HepG2 (cell line): Measurements from ENCODE around the gene CACNA1G. TPM values are rescaled to one million over a fixed set of nuclear protein-coding genes. Genes with fewer than 3 reads are reported as not detected.

Experiments
- ADNP ChIP-seq: sonication (generic); formaldehyde crosslinking; IDR thresholded peaks from 2 replicates; pipeline ENCODE4 v1.4.0; 2020; ENCODE audit warnings: missing genetic modification reagents
- ARNT ChIP-seq: fragments of 450-650 bp; IDR thresholded peaks from 2 replicates; pipeline ENCODE4 v1.6.1; 2017
- CSRNP2 ChIP-seq: sonication (generic); formaldehyde crosslinking; conservative IDR thresholded peaks from 2 replicates; pipeline ENCODE4 v1.8.0; 2022; ENCODE audit warnings: low read depth, missing genetic modification reagents
- FOSL2 ChIP-seq: sonication (generic); formaldehyde crosslinking; IDR thresholded peaks from 2 replicates; pipeline ENCODE4 v1.4.0; 2020; ENCODE audit warnings: missing genetic modification reagents
- GLI4 ChIP-seq: sonication (generic); formaldehyde crosslinking; IDR thresholded peaks from 2 replicates; pipeline ENCODE4 v1.5.1; 2020; ENCODE audit warnings: missing genetic modification reagents, mild to moderate bottlenecking, moderate library complexity, borderline replicate concordance
- JUN ChIP-seq: sonication (generic); formaldehyde crosslinking; IDR thresholded peaks from 2 replicates; pipeline ENCODE4 v1.4.0; 2020; ENCODE audit warnings: mild to moderate bottlenecking, missing genetic modification reagents
- MAF1 ChIP-seq: sonication (generic); formaldehyde crosslinking; IDR thresholded peaks from 2 replicates; pipeline ENCODE4 v1.5.0; 2020; ENCODE audit warnings: missing genetic modification reagents, borderline replicate concordance
- MLLT10 ChIP-seq: sonication (generic); formaldehyde crosslinking; IDR thresholded peaks from 2 replicates; pipeline ENCODE4 v1.4.0; 2020; ENCODE audit warnings: missing genetic modification reagents
- NFAT5 ChIP-seq: sonication (generic); formaldehyde crosslinking; IDR thresholded peaks from 2 replicates; pipeline ENCODE4 v1.4.0; 2020; ENCODE audit warnings: missing genetic modification reagents
- NFYB ChIP-seq: sonication (generic); formaldehyde crosslinking; IDR thresholded peaks from 2 replicates; pipeline ENCODE4 v1.4.0; 2020; ENCODE audit warnings: missing genetic modification reagents
- POLR2AphosphoS5 ChIP-seq: IDR thresholded peaks from 2 replicates; pipeline ENCODE4 v1.6.1; 2012; ENCODE audit warnings: low read depth, low read length
- SOX6 ChIP-seq, 2 experiments: fragments of 450-650 bp in 1 of 2; sonication (generic) in 1 of 2; formaldehyde crosslinking in 1 of 2; IDR thresholded peaks; 2 replicates each; pipeline versions ENCODE4 v1.4.0 to v1.6.1; 2017 to 2020; ENCODE audit warnings: antibody characterized with exemption in 1 of 2, mild to moderate bottlenecking in 1 of 2, missing genetic modification reagents in 1 of 2
- SRSF1 ChIP-seq: fragments of 200-400 bp; formaldehyde crosslinking; optimal IDR thresholded peaks from 2 replicates; pipeline ENCODE3; 2017; ENCODE audit warnings: mild to moderate bottlenecking, low read depth, low read length, moderate library complexity
- ZKSCAN5 ChIP-seq: sonication (generic); formaldehyde crosslinking; IDR thresholded peaks from 2 replicates; pipeline ENCODE4 v1.5.1; 2020; ENCODE audit warnings: mild to moderate bottlenecking, missing genetic modification reagents
- ZNF136 ChIP-seq: sonication (generic); formaldehyde crosslinking; IDR thresholded peaks from 2 replicates; pipeline ENCODE4 v1.8.1; 2022; ENCODE audit warnings: low read depth, mild to moderate bottlenecking, moderate library complexity, missing genetic modification reagents
- ZNF260 ChIP-seq: sonication (generic); formaldehyde crosslinking; IDR thresholded peaks from 2 replicates; pipeline ENCODE4 v1.4.0; 2020; ENCODE audit warnings: missing genetic modification reagents, low read depth, mild to moderate bottlenecking, borderline replicate concordance
- ZNF513 ChIP-seq: sonication (generic); formaldehyde crosslinking; conservative IDR thresholded peaks from 2 replicates; pipeline ENCODE4 v1.5.0; 2020; ENCODE audit warnings: missing genetic modification reagents
- ZNF691 ChIP-seq: sonication (generic); formaldehyde crosslinking; IDR thresholded peaks from 2 replicates; pipeline ENCODE4 v1.4.0; 2020; ENCODE audit warnings: missing genetic modification reagents, low read depth, mild to moderate bottlenecking, borderline replicate concordance
- polyA plus RNA-seq, 8 experiments: library from polyadenylated mRNA; depleted of rRNA in 3 of 8; stranded (reverse) in 7 of 8; unstranded in 1 of 8; fragments of >200 nt; fragmentation: Illumina TruSeq in 4 of 8; extraction: Trizol in 4 of 8; gene quantifications; 2 replicates each; pipeline versions ENCODE4 v1.2.1 to v1.2.3, GENCODE V29; 2011 to 2016; ENCODE audit warnings: low read depth in 4 of 8, missing spikeins in 1 of 8, mixed read lengths in 1 of 8; ENCODE audit not compliant: insufficient read depth in 1 of 8
- total RNA-seq, 5 experiments: library from RNA; depleted of rRNA; stranded (reverse); fragments of >200 nt; fragmentation: Illumina TruSeq; extraction: Trizol; gene quantifications; 2 replicates each; pipeline ENCODE4 v1.2.3, GENCODE V29; 2016; ENCODE audit warnings: low read depth in 1 of 5
- TF ChIP-seq, protein P1 (sequence below): sonication (generic); formaldehyde crosslinking; IDR thresholded peaks from 2 replicates; pipeline ENCODE4 v1.5.1; 2020; ENCODE audit warnings: missing genetic modification reagents, mild to moderate bottlenecking, borderline replicate concordance

Gene CACNA1G
- total and polyA plus RNA-seq, 2 of the 13 experiments (the other 11 are each of a cell fraction or from before 2014, with no cell fraction given), result 0.02 TPM; not detected in 1

DNA sequence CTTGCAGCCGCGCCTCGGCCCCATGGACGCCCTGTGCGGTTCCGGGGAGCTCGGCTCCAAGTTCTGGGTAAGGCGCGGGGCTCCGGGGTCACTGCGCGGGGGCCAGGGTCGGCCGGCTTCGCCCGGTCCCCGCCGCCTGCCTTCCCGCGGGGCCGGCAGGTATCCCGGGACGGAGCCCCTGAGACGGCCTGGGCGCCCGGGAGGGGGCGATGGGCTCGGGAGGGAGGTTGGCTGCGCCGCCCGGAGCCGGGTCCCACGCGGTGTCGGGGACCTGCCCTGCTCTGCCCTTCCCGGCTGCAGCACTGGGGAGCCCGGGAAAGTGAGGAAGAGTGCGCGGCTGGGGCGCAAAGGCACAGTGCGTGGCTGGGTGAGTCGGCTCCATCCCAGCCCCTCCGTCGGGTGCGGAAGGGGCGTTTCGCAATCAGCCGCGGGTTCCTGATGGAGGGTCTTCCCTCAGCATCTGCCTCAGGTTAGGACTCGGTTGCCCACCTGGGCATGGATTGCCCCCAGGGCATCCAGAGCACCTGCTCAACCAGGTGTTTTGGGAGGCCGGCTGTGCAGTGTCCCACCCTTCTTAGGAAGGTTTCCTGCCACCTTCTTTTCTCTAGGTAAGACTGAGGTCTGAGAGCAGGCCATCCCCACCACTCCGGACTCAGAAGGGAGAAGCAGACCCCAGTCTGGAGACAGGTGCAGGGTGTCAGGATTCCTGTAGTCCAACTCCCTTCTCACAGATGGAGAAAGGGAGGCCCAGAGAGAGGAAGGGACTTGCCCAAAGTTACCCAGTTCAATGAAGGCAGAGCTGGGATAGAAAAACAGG is 74.6 kb downstream of the CACNA1G start (continued):
- TF ChIP-seq ZNF513, result no peak
- no peak for TF ChIP-seq ZKSCAN5 (CRISPR knock-in tag)
- 0 out of 2 replicates have a peak, but pooled peaks have one; percentile 8 for TF ChIP-seq FOSL2 (CRISPR knock-in tag)
- no peak for TF ChIP-seq ADNP (CRISPR knock-in tag)
- TF ChIP-seq MLLT10 (CRISPR knock-in tag), result no peak
- TF ChIP-seq ZNF136 (CRISPR knock-in tag), result no peak
- no peak for TF ChIP-seq ARNT
- TF ChIP-seq SOX6 (IDR thresholded peaks at IDR 0.05), result no peak
- TF ChIP-seq SOX6 (CRISPR knock-in tag; IDR thresholded peaks at IDR 0.05), result no peak
- TF ChIP-seq MAF1 (CRISPR knock-in tag), result no peak
- 0 out of 2 replicates have a peak, but pooled peaks have one; percentile 6 for TF ChIP-seq JUN (CRISPR knock-in tag)
- TF ChIP-seq NFYB, result no peak
- TF ChIP-seq POLR2AphosphoS5, result no peak
- TF ChIP-seq SRSF1, result no peak
- TF ChIP-seq NFAT5 (CRISPR knock-in tag), result no peak
- no peak for TF ChIP-seq ZNF260 (CRISPR knock-in tag)
- no peak; the same call in 1 of the 2 replicates for TF ChIP-seq GLI4 (CRISPR knock-in tag)
- no peak for TF ChIP-seq CSRNP2 (CRISPR knock-in tag)
- peak; percentile 51; the same call in 1 of the 2 replicates for TF ChIP-seq ZNF691 (CRISPR knock-in tag)
- TF ChIP-seq, protein P1, sequence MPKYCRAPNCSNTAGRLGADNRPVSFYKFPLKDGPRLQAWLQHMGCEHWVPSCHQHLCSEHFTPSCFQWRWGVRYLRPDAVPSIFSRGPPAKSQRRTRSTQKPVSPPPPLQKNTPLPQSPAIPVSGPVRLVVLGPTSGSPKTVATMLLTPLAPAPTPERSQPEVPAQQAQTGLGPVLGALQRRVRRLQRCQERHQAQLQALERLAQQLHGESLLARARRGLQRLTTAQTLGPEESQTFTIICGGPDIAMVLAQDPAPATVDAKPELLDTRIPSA (CRISPR knock-in tag), result no peak
